T-cell (primary cell): ENCODE results near the gene MAPK8IP3. TPM values are rescaled to one million over a fixed set of nuclear protein-coding genes. Genes with fewer than 3 reads are reported as not detected.
"Not testable (repeated sequence)": the region's sequence is repeated elsewhere in the genome, so short reads cannot be mapped to it uniquely, and the experiment has no call there.

Source experiments
- ATAC-seq, 4 experiments: fragments of 200-7000 bp in 3 of 4; fragments of 150-1000 bp in 1 of 4; cut with Tn5 transposase; replicated peaks in 1 of 4; 1 replicate in 3 of 4; 2 replicates in 1 of 4; pipeline ENCODE4 v1.10.0; 2021; ENCODE audit warnings: moderate library complexity in 3 of 4, mild to moderate bottlenecking in 2 of 4, moderate number of reproducible peaks in 1 of 4
- CTCF ChIA-PET, 2 donors: fragments of 300-600 bp; sonication (Branson Sonifier 250); formaldehyde crosslinking; loops; one replicate each; lab custom pipeline; 2022; ENCODE audit warnings: antibody characterized with exemption in 2 of 2; lab: Charles Lee
- POLR2A ChIA-PET, 2 donors: fragments of 300-600 bp; sonication (Branson Sonifier 250); formaldehyde crosslinking; loops; one replicate each; lab custom pipeline; 2022; ENCODE audit warnings: antibody characterized with exemption in 2 of 2; lab: Charles Lee
- DNase-seq, 35 experiments: peaks; one replicate each; pipeline versions ENCODE4 v3.0.0 to v3.0.0-alpha.2; 2013 to 2023
- H3K27ac ChIP-seq: one replicate; pipeline ENCODE4 v1.5.1; 2013; ENCODE audit warnings: low read length
- H3K27me3 ChIP-seq, 2 experiments: replicated peaks in 1 of 2; 1 replicate in 1 of 2; 2 replicates in 1 of 2; pipeline versions ENCODE4 v1.6.1 to v1.7.0; 2013; ENCODE audit warnings: low read length in 1 of 2, mixed read lengths in 1 of 2; ENCODE audit not compliant: control insufficient read depth in 2 of 2, insufficient read depth in 2 of 2; ENCODE audit errors: extremely low read depth in 1 of 2
- H3K36me3 ChIP-seq, 2 donors: 1 replicate in 1 of 2; 2 replicates in 1 of 2; pipeline versions ENCODE4 v1.6.1 to v1.7.0; 2013; ENCODE audit warnings: low read length in 1 of 2; ENCODE audit not compliant: control insufficient read depth in 2 of 2, insufficient read depth in 1 of 2; ENCODE audit errors: extremely low read depth in 1 of 2
- H3K4me1 ChIP-seq, 2 experiments: 1 replicate in 1 of 2; 2 replicates in 1 of 2; pipeline versions ENCODE4 v1.6.1 to v1.7.0; 2013; ENCODE audit warnings: low read length in 2 of 2, mixed read lengths in 1 of 2; ENCODE audit not compliant: insufficient read depth in 2 of 2, control insufficient read depth in 1 of 2; ENCODE audit errors: extremely low read depth in 1 of 2
- H3K4me3 ChIP-seq, 2 donors: 1 replicate in 1 of 2; 2 replicates in 1 of 2; pipeline versions ENCODE4 v1.5.1 to v1.7.0; 2013; ENCODE audit warnings: mild to moderate bottlenecking in 2 of 2, low read length in 1 of 2, moderate library complexity in 1 of 2; ENCODE audit not compliant: control insufficient read depth in 1 of 2; ENCODE audit errors: extremely low read depth in 1 of 2
- H3K9me3 ChIP-seq: 2 replicates; pipeline ENCODE4 v1.7.0; 2013
- H3K27ac Mint-ChIP-seq, 2 donors: one replicate each; pipeline ENCODE4 v1.8.0; 2020 to 2021; ENCODE audit warnings: mild to moderate bottlenecking in 2 of 2, mixed read lengths in 2 of 2
- H3K27me3 Mint-ChIP-seq, 2 donors: one replicate each; pipeline ENCODE4 v1.8.0; 2021 to 2022; ENCODE audit warnings: mixed read lengths in 2 of 2
- H3K36me3 Mint-ChIP-seq: one replicate; pipeline ENCODE4 v1.8.0; 2021; ENCODE audit warnings: mixed read lengths
- H3K4me1 Mint-ChIP-seq, 3 donors: one replicate each; pipeline ENCODE4 v1.8.0; 2020 to 2022; ENCODE audit warnings: mixed read lengths in 3 of 3, mild to moderate bottlenecking in 1 of 3
- H3K4me3 Mint-ChIP-seq, 3 donors: one replicate each; pipeline ENCODE4 v1.8.0; 2020 to 2022; ENCODE audit warnings: mild to moderate bottlenecking in 3 of 3, mixed read lengths in 3 of 3, moderate library complexity in 3 of 3
- H3K9me3 Mint-ChIP-seq, 3 donors: one replicate each; pipeline ENCODE4 v1.8.0; 2020 to 2022; ENCODE audit warnings: mixed read lengths in 3 of 3
- WGBS: methylation state at CpG from one replicate; pipeline ENCODE4 v1.1.5; 2013; ENCODE audit warnings: missing lambda C conversion rate; ENCODE audit not compliant: insufficient coverage; 5-methylcytosine and 5-hydroxymethylcytosine counted together
- total RNA-seq, 35 experiments: library from RNA in 6 of 35; stranded (reverse) in 6 of 35; fragments of 120-200 nt in 1 of 35; gene quantifications; one replicate each; pipeline versions ENCODE4 v1.2.1 to v1.2.4 and lab custom pipeline; 2013 to 2026

Gene MAPK8IP3
- total RNA-seq, 5 donors from 2014 or later (not counting 1 experiment from before 2014, with no cell fraction given): 216 to 309 (median 290) TPM

- Histone ChIP-seq H3K27ac (no peak overlapping the region), H3K4me3 (no peak overlapping the region), H3K9me3 (no peaks in the 10 kb centered on the region), H3K27me3 (no peaks in the 10 kb centered on the region), H3K4me1 (peaks cover 0 to 45% of the 10 kb centered on the region in 2 experiments), H3K36me3 (peaks cover 0 to 8% of the 10 kb centered on the region in 2 donors)
- no peaks in the 10 kb centered on the region for H3K27me3 Mint-ChIP-seq
- H3K4me1 Mint-ChIP-seq: peaks cover 25 to 54% (median 50%) of the 10 kb centered on the region in 3 donors
- H3K4me3 Mint-ChIP-seq: no peak overlapping the region
- ChIA-PET POLR2A (no interaction called here), CTCF (interaction anchor here in 1 of 2 donors (1.5 kb wide), 1 partner anchor 11 kb away, joined by 3 read pairs; no protein-coding TSS in a partner anchor)
- 78% methylated on average over 8 of the region's 14 CpGs for WGBS
- no peak for DNase-seq
- no peak for ATAC-seq
- H3K9me3 Mint-ChIP-seq: no peaks in the 10 kb centered on the region
- no peak overlapping the region for H3K27ac Mint-ChIP-seq
- no peaks in the 10 kb centered on the region for H3K36me3 Mint-ChIP-seq
These were observed 6.8 kb downstream of the MAPK8IP3 start for GRCh38 chr16:1712791-1713261.

- H3K4me1 Mint-ChIP-seq: peaks cover 20 to 49% (median 45%) of the 10 kb centered on the region in 3 donors
- peaks cover 0 to 8% of the 10 kb centered on the region in 2 donors for H3K36me3 ChIP-seq
- H3K36me3 Mint-ChIP-seq: no peaks in the 10 kb centered on the region
- DNase-seq: no peak
- no peak overlapping the region for H3K4me3 Mint-ChIP-seq
- 57% methylated on average over 1 of the region's 7 CpGs for WGBS
- H3K27me3 Mint-ChIP-seq: no peaks in the 10 kb centered on the region
- H3K27me3 ChIP-seq: no peaks in the 10 kb centered on the region
- no peaks in the 10 kb centered on the region for H3K9me3 ChIP-seq
- no peak overlapping the region for H3K27ac Mint-ChIP-seq
- H3K27ac ChIP-seq: no peak overlapping the region
- ChIA-PET POLR2A (no interaction called here), CTCF (interaction anchor here in 1 of 2 donors (1.5 kb wide), 1 partner anchor 10 kb away, joined by 3 read pairs; no protein-coding TSS in a partner anchor)
- peaks cover 0 to 40% of the 10 kb centered on the region in 2 experiments for H3K4me1 ChIP-seq
- no peaks in the 10 kb centered on the region for H3K9me3 Mint-ChIP-seq
- no peak overlapping the region for H3K4me3 ChIP-seq
- no peak for ATAC-seq
These were observed 7.3 kb downstream of the MAPK8IP3 start for GRCh38 chr16:1713331-1713730.

- Mint-ChIP-seq H3K27ac (no peak overlapping the region), H3K36me3 (no peaks in the 10 kb centered on the region), H3K4me3 (no peak overlapping the region), H3K9me3 (no peaks in the 10 kb centered on the region), H3K27me3 (no peaks in the 10 kb centered on the region), H3K4me1 (peaks cover 17 to 46% (median 42%) of the 10 kb centered on the region in 3 donors)
- H3K36me3 ChIP-seq: peaks cover 0 to 5% of the 10 kb centered on the region in 2 donors
- POLR2A ChIA-PET: no interaction called here
- no peaks in the 10 kb centered on the region for H3K27me3 ChIP-seq
- WGBS: 82% methylated on average over 14 of the region's 14 CpGs
- peak in 1 of 35 experiments; percentile 25 for DNase-seq
- H3K4me3 ChIP-seq: no peak overlapping the region
- no peak overlapping the region for H3K27ac ChIP-seq
- ATAC-seq: peak in 1 of 4 experiments; percentile 18
- CTCF ChIA-PET: interaction anchor here in 1 of 2 donors (1.5 kb wide), 1 partner anchor 10 kb away, joined by 3 read pairs; no protein-coding TSS in a partner anchor
- no peaks in the 10 kb centered on the region for H3K9me3 ChIP-seq
- H3K4me1 ChIP-seq: peaks cover 0 to 38% of the 10 kb centered on the region in 2 experiments
These were observed 7.9 kb downstream of the MAPK8IP3 start for GRCh38 chr16:1713933-1714332.

DNA sequence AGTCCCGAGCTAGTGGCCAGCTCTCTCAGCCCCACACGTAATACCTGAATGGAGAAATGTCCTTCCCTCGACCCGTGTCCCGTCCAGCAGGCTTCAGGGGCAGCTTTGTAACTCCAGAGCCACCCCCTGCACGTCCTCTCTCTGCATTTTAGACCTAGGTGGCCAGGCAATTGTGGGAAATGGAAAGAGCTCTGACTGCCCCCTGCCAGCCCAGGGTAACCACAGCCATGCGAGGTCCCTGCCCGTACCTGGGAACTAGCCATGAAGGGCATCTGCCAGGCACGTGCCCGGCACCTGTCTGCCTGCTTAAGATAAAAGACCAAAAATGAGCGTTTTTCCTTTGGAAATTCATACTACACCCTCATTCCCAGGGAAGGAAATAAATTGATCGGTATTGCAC lies 9.2 kb downstream of the MAPK8IP3 start:
- POLR2A ChIA-PET: no interaction called here
- H3K27ac ChIP-seq: no peak overlapping the region
- 97% methylated on average over 8 of the region's 12 CpGs for WGBS
- Mint-ChIP-seq H3K4me1 (peaks cover 22 to 44% (median 44%) of the 10 kb centered on the region in 3 donors), H3K27ac (no peak overlapping the region), H3K27me3 (no peaks in the 10 kb centered on the region), H3K9me3 (no peaks in the 10 kb centered on the region), H3K36me3 (no peaks in the 10 kb centered on the region), H3K4me3 (no peak overlapping the region)
- CTCF ChIA-PET: no interaction called here
- no peak overlapping the region for H3K4me3 ChIP-seq
- ATAC-seq (no peak), DNase-seq (no peak)
- H3K36me3 ChIP-seq: peaks cover 0 to 5% of the 10 kb centered on the region in 2 donors
- H3K9me3 ChIP-seq: no peaks in the 10 kb centered on the region
- no peaks in the 10 kb centered on the region for H3K27me3 ChIP-seq
- peaks cover 0 to 38% of the 10 kb centered on the region in 2 experiments for H3K4me1 ChIP-seq

GRCh38 chr16:1718236-1718635 lies 12.2 kb downstream of the MAPK8IP3 start:
- CTCF ChIA-PET: not testable (repeated sequence)

GRCh38 chr16:1719559-1720229 lies 13.7 kb downstream of the MAPK8IP3 start:
- Mint-ChIP-seq H3K27ac (peak overlapping the region; percentile 67 to 68), H3K4me1 (peaks cover 27 to 52% (median 50%) of the 10 kb centered on the region in 3 donors), H3K4me3 (peak overlapping the region in 1 of 3 donors; percentile 15)
- not testable (repeated sequence) for H3K9me3 ChIP-seq, H3K9me3 Mint-ChIP-seq, H3K36me3 Mint-ChIP-seq, H3K27me3 ChIP-seq, H3K4me3 ChIP-seq, H3K36me3 ChIP-seq, H3K27me3 Mint-ChIP-seq
- POLR2A ChIA-PET: interaction anchor here in 1 of 2 donors (0.6 kb wide), 1 partner anchor 207 kb away, joined by 3 read pairs; no protein-coding TSS in a partner anchor
- peak in 2 of 4 experiments; percentile 34 to 54 for ATAC-seq
- WGBS: 50% methylated on average over 4 of the region's 12 CpGs
- peaks cover 3 to 49% of the 10 kb centered on the region in 2 experiments for H3K4me1 ChIP-seq
- peak in 5 of 35 experiments; percentile 15 to 34 (median 27) for DNase-seq
- H3K27ac ChIP-seq: peak overlapping the region; percentile 24
- CTCF ChIA-PET: interaction anchor here in 1 of 2 donors (0.6 kb wide), 1 partner anchor 641 kb away, joined by 4 read pairs; no protein-coding TSS in a partner anchor

More at GRCh38 chr16:1718236-1718635, 12.2 kb downstream of the MAPK8IP3 start:
- 98% methylated on average over 8 of the region's 10 CpGs for WGBS
- H3K4me1 Mint-ChIP-seq: peaks cover 22 to 55% (median 54%) of the 10 kb centered on the region in 3 donors
- H3K9me3 ChIP-seq, H3K36me3 Mint-ChIP-seq, H3K27ac Mint-ChIP-seq, H3K27ac ChIP-seq, H3K4me3 Mint-ChIP-seq, H3K9me3 Mint-ChIP-seq, H3K27me3 Mint-ChIP-seq, DNase-seq, POLR2A ChIA-PET, H3K27me3 ChIP-seq, ATAC-seq, H3K36me3 ChIP-seq, H3K4me3 ChIP-seq: not testable (repeated sequence)
- H3K4me1 ChIP-seq: peaks cover 3 to 45% of the 10 kb centered on the region in 2 experiments
